Measurements from ENCODE around the gene PIGU. TPM values are rescaled to one million over a fixed set of nuclear protein-coding genes. Genes with fewer than 3 reads are reported as not detected.

The PIGU gene
- total and polyA plus RNA-seq, 2 donors (not counting 1 experiment from before 2014, with no cell fraction given) = 12.0 to 19.3 TPM

DNA sequence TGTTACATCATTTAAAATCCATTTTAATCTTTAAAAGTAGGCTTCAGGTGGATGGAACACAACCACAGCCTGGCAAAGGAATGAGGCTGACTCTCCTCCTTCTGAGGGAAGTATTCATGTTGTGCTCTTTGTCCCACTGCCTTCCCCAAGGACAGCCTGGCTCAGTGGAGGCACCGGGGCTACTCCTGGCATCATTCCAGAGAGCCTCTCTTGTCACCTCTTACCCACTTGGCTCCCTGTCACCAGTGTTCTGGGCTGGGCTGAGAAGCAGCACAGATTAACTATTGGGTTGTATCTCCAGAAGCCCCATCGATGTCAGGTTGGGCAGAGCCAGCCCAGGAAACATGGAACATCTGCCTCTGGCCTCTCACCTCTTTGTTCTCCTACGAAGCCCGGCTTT lies 16.5 kb upstream of the PIGU start:
- Mint-ChIP-seq H3K27me3 (no peaks in the 10 kb centered on the region), H3K27ac (no peak overlapping the region), H3K9me3 (ENCODE audit: insufficient read depth) (no peaks in the 10 kb centered on the region), H3K4me1 (no peaks in the 10 kb centered on the region), H3K4me3 (no peak overlapping the region)
- DNase-seq (no peak), ATAC-seq (ENCODE audit: low read depth) (no peak)
- no peak overlapping the region for H3K9ac ChIP-seq (ENCODE audit: low read length)
- POLR2A ChIA-PET = no interaction called here
- CTCF ChIA-PET = no interaction called here
- no peaks in the 10 kb centered on the region for H3K79me2 ChIP-seq (ENCODE audit: control insufficient read depth, insufficient read depth, low read length)
- 81% methylated on average over 4 of the region's 4 CpGs for WGBS (ENCODE audit: insufficient coverage)
- no peak for TF ChIP-seq EZH2 (IDR thresholded peaks at IDR 0.05; ENCODE audit: borderline replicate concordance, insufficient read depth, low read depth, low read length, poor library complexity, severe bottlenecking)
- TF ChIP-seq, protein P1, sequence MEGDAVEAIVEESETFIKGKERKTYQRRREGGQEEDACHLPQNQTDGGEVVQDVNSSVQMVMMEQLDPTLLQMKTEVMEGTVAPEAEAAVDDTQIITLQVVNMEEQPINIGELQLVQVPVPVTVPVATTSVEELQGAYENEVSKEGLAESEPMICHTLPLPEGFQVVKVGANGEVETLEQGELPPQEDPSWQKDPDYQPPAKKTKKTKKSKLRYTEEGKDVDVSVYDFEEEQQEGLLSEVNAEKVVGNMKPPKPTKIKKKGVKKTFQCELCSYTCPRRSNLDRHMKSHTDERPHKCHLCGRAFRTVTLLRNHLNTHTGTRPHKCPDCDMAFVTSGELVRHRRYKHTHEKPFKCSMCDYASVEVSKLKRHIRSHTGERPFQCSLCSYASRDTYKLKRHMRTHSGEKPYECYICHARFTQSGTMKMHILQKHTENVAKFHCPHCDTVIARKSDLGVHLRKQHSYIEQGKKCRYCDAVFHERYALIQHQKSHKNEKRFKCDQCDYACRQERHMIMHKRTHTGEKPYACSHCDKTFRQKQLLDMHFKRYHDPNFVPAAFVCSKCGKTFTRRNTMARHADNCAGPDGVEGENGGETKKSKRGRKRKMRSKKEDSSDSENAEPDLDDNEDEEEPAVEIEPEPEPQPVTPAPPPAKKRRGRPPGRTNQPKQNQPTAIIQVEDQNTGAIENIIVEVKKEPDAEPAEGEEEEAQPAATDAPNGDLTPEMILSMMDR (IDR thresholded peaks at IDR 0.05) = no peak
- intact Hi-C loops (cut with micrococcal nuclease) = no loop called here
- H3K27ac ChIP-seq (ENCODE audit: low read length in 2 of 2) = no peak overlapping the region
- H3K4me1 ChIP-seq (ENCODE audit: control insufficient read depth in 2 of 2, insufficient read depth in 2 of 2, low read length in 2 of 2) = no peaks in the 10 kb centered on the region
- no peaks in the 10 kb centered on the region for H3K27me3 ChIP-seq (replicated peaks in 1 of 4; ENCODE audit: control extremely low read depth in 1 of 4, control insufficient read depth in 3 of 4, insufficient read depth in 4 of 4, low read length in 3 of 4)
- H3K36me3 ChIP-seq (replicated peaks in 1 of 2; ENCODE audit: control extremely low read depth in 1 of 2, control insufficient read depth in 1 of 2, extremely low read depth in 1 of 2, insufficient read depth in 2 of 2, low read length in 1 of 2) = no peaks in the 10 kb centered on the region
- H3K9me3 ChIP-seq (ENCODE audit: control extremely low read depth in 1 of 3, control insufficient read depth in 2 of 3, insufficient read depth in 1 of 3, low read length in 2 of 3) = no peaks in the 10 kb centered on the region
- no peak overlapping the region for H3K4me3 ChIP-seq (ENCODE audit: control extremely low read depth in 1 of 5, extremely low read depth in 1 of 5, insufficient read depth in 1 of 5, low read depth in 2 of 5, low read length in 4 of 5)
- no peak overlapping the region for H3K4me2 ChIP-seq (replicated peaks; ENCODE audit: low read depth, low read length, poor library complexity, severe bottlenecking)
- H4K20me1 ChIP-seq (ENCODE audit: control insufficient read depth, insufficient read depth, low read length, poor library complexity, severe bottlenecking) = no peaks in the 10 kb centered on the region
- no peak overlapping the region for H2AFZ ChIP-seq (ENCODE audit: insufficient read depth, low read depth, low read length, poor library complexity, severe bottlenecking)

DNA sequence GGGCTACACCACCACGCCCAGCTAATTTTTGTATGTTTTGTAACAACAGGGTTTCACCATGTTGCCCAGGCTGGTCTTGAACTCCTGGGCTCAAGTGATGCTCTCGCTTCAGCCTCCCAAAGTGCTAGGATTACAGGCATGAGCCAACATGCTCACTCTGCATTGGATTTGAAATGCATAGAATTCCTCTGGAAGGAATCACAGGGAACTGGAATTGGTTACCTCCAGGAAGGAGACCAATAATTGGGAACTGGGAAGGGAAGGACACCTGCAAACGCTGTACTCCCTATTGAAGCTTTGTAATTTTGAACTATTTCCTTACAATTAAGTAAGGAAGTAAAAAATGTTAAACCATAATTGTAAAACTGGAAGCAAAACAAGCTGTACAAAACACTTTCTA lies 14.9 kb upstream of the PIGU start:
- Histone ChIP-seq H3K27ac (ENCODE audit: low read length in 2 of 2) (no peak overlapping the region), H3K9ac (ENCODE audit: low read length) (no peak overlapping the region), H3K4me1 (ENCODE audit: control insufficient read depth in 2 of 2, insufficient read depth in 2 of 2, low read length in 2 of 2) (no peaks in the 10 kb centered on the region), H4K20me1 (ENCODE audit: control insufficient read depth, insufficient read depth, low read length, poor library complexity, severe bottlenecking) (no peaks in the 10 kb centered on the region), H3K9me3 (ENCODE audit: control extremely low read depth in 1 of 3, control insufficient read depth in 2 of 3, insufficient read depth in 1 of 3, low read length in 2 of 3) (no peaks in the 10 kb centered on the region), H3K36me3 (replicated peaks in 1 of 2; ENCODE audit: control extremely low read depth in 1 of 2, control insufficient read depth in 1 of 2, extremely low read depth in 1 of 2, insufficient read depth in 2 of 2, low read length in 1 of 2) (no peaks in the 10 kb centered on the region), H3K79me2 (ENCODE audit: control insufficient read depth, insufficient read depth, low read length) (no peaks in the 10 kb centered on the region), H3K27me3 (replicated peaks in 1 of 4; ENCODE audit: control extremely low read depth in 1 of 4, control insufficient read depth in 3 of 4, insufficient read depth in 4 of 4, low read length in 3 of 4) (no peaks in the 10 kb centered on the region), H3K4me2 (replicated peaks; ENCODE audit: low read depth, low read length, poor library complexity, severe bottlenecking) (no peak overlapping the region), H3K4me3 (ENCODE audit: control extremely low read depth in 1 of 5, extremely low read depth in 1 of 5, insufficient read depth in 1 of 5, low read depth in 2 of 5, low read length in 4 of 5) (no peak overlapping the region), H2AFZ (ENCODE audit: insufficient read depth, low read depth, low read length, poor library complexity, severe bottlenecking) (no peak overlapping the region)
- Mint-ChIP-seq H3K9me3 (ENCODE audit: insufficient read depth) (no peaks in the 10 kb centered on the region), H3K27ac (no peak overlapping the region), H3K4me3 (no peak overlapping the region), H3K4me1 (no peaks in the 10 kb centered on the region), H3K27me3 (no peaks in the 10 kb centered on the region)
- no peak for ATAC-seq (ENCODE audit: low read depth)
- no peak for TF ChIP-seq EZH2 (IDR thresholded peaks at IDR 0.05; ENCODE audit: borderline replicate concordance, insufficient read depth, low read depth, low read length, poor library complexity, severe bottlenecking)
- TF ChIP-seq, protein P1 (IDR thresholded peaks at IDR 0.05) = no peak
- CTCF ChIA-PET = no interaction called here
- intact Hi-C loops (cut with micrococcal nuclease) = no loop called here
- DNase-seq = no peak
- POLR2A ChIA-PET = no interaction called here
- 89% methylated on average over 2 of the region's 3 CpGs for WGBS (ENCODE audit: insufficient coverage)
